ENCODE results near the gene ZFP91. TPM values are rescaled to one million over a fixed set of nuclear protein-coding genes. Genes with fewer than 3 reads are reported as not detected.
A peak's percentile ranks its signal among the peaks of the same experiment; 100 is the strongest.

ZFP91 gene
- total and polyA plus RNA-seq, 2 of the 13 experiments (the other 11 are each of a cell fraction or from before 2014, with no cell fraction given) = 13.5 to 38.6 TPM

- TF ChIP-seq ZNF441 (CRISPR knock-in tag; IDR thresholded peaks at IDR 0.05; ENCODE audit: borderline replicate concordance) = 0 out of 2 replicates have a peak, but pooled peaks have one; percentile 17
- no peak for TF ChIP-seq AHR (CRISPR knock-in tag; IDR thresholded peaks at IDR 0.05)
- peak; percentile 86 for TF ChIP-seq GMEB1 (CRISPR knock-in tag; IDR thresholded peaks at IDR 0.05; ENCODE audit: borderline replicate concordance)
- no peak; the same call in 1 of the 2 replicates for TF ChIP-seq DRAP1 (CRISPR knock-in tag; IDR thresholded peaks at IDR 0.05)
- no peak for TF ChIP-seq MTERF4 (CRISPR knock-in tag; IDR thresholded peaks at IDR 0.05)
- TF ChIP-seq ZNF329 (CRISPR knock-in tag; IDR thresholded peaks at IDR 0.05; ENCODE audit: low read depth) = no peak
- 0 out of 2 replicates have a peak, but pooled peaks have one; percentile 57 for TF ChIP-seq ZNF264 (CRISPR knock-in tag; IDR thresholded peaks at IDR 0.05)
- no peak for TF ChIP-seq TFAP4 (IDR thresholded peaks at IDR 0.05; ENCODE audit: borderline replicate concordance, low read depth)
- no peak for TF ChIP-seq ATAD3A (CRISPR knock-in tag; IDR thresholded peaks at IDR 0.05)
- no peak for TF ChIP-seq ZNF44 (CRISPR knock-in tag; IDR thresholded peaks at IDR 0.05)
- TF ChIP-seq ATF6 (CRISPR knock-in tag; conservative IDR thresholded peaks at IDR 0.05) = no peak
- TF ChIP-seq FOXA3 (CRISPR knock-in tag; IDR thresholded peaks at IDR 0.05) = peak; percentile 72; the same call in 1 of the 2 replicates
- peak; percentile 98 for TF ChIP-seq CREM (IDR thresholded peaks at IDR 0.05)
- TF ChIP-seq CREM (CRISPR knock-in tag; IDR thresholded peaks at IDR 0.05) = no peak
- no peak for TF ChIP-seq ZNF451 (CRISPR knock-in tag; IDR thresholded peaks at IDR 0.05)
- TF ChIP-seq KMT2A (CRISPR knock-in tag; IDR thresholded peaks at IDR 0.05) = no peak
- no peak for TF ChIP-seq MZF1 (CRISPR knock-in tag; IDR thresholded peaks at IDR 0.05; ENCODE audit: borderline replicate concordance)
- no peak for TF ChIP-seq RAD21 (CRISPR knock-in tag; IDR thresholded peaks at IDR 0.05)
- peak; percentile 71 for TF ChIP-seq ISL2 (CRISPR knock-in tag; IDR thresholded peaks at IDR 0.05)
- no peak for TF ChIP-seq ZNF557 (CRISPR knock-in tag; IDR thresholded peaks at IDR 0.05)
- TF ChIP-seq LCORL (IDR thresholded peaks at IDR 0.05) = no peak
- TF ChIP-seq LCORL (CRISPR knock-in tag; IDR thresholded peaks at IDR 0.05) = peak; percentile 59; the same call in 1 of the 2 replicates
- TF ChIP-seq MXI1 (IDR thresholded peaks at IDR 0.05; ENCODE audit: borderline replicate concordance, low read depth, low read length) = peak; percentile 24; the same call in 1 of the 3 replicates
- peak; percentile 67 for TF ChIP-seq NFYB (CRISPR knock-in tag; IDR thresholded peaks at IDR 0.05)
- TF ChIP-seq ZBTB20 (CRISPR knock-in tag; IDR thresholded peaks at IDR 0.05; ENCODE audit: borderline replicate concordance, low read depth) = no peak
- peak; percentile 49; the same call in 1 of the 2 replicates for TF ChIP-seq GMEB2 (CRISPR knock-in tag; IDR thresholded peaks at IDR 0.05; ENCODE audit: low read depth)
Observed at GRCh38 chr11:58578136-58578634, 678 bp upstream of the ZFP91 start (continued).
